ENCODE results near the gene DAGLB. TPM values are rescaled to one million over a fixed set of nuclear protein-coding genes. Genes with fewer than 3 reads are reported as not detected.

DAGLB gene
- polyA plus RNA-seq, 3 donors: 15.2 to 47.0 (median 16.4) TPM

DNA sequence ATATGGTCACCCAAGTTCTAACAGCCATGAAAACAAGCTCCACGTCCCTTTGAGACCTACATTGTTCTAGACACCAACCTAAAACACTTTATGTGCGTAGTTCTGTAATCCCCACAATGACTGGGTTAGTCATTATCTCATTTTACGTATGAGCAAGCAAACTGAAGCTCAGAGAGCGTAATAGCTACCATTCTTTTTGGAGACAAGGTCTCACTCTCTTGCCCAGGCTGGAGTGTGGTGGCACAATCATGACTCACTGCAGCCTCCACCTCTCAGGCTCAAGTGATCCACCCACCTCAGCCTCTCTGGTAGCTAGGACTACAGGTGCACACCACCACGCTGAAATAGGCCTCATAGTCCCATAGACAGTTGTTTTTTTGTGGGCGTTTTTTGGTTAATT is 10.5 kb downstream of the DAGLB start:
- Histone ChIP-seq H4K20me1 (ENCODE audit: insufficient read depth, low read length) (peaks cover 57% of the 10 kb centered on the region), H3K4me2 (replicated peaks; ENCODE audit: extremely low read depth, low read length, poor library complexity, severe bottlenecking) (no peak overlapping the region), H3K9ac (ENCODE audit: insufficient read depth, low read length, poor library complexity, severe bottlenecking) (no peak overlapping the region), H3K36me3 (replicated peaks in 1 of 2; ENCODE audit: control insufficient read depth in 1 of 2, insufficient read depth in 2 of 2, low read length in 2 of 2) (peaks cover 9 to 23% of the 10 kb centered on the region in 2 donors), H3K27ac (ENCODE audit: low read depth in 1 of 2, low read length in 2 of 2) (peak overlapping the region; percentile 50 to 52), H3K4me3 (replicated peaks in 1 of 3; ENCODE audit: low read depth in 2 of 3, low read length in 3 of 3) (no peak overlapping the region), H3K79me2 (ENCODE audit: insufficient read depth, low read length) (peaks cover 73% of the 10 kb centered on the region), H3K4me1 (ENCODE audit: control insufficient read depth in 1 of 2, insufficient read depth in 2 of 2, low read length in 2 of 2) (peaks cover 79 to 80% of the 10 kb centered on the region in 2 donors), H3K9me3 (replicated peaks in 1 of 2; ENCODE audit: control insufficient read depth in 1 of 2, insufficient read depth in 1 of 2, low read length in 2 of 2) (no peaks in the 10 kb centered on the region), H3K27me3 (ENCODE audit: control insufficient read depth in 2 of 2, insufficient read depth in 2 of 2, low read length in 2 of 2) (no peaks in the 10 kb centered on the region), H2AFZ (ENCODE audit: insufficient read depth, low read depth, low read length, poor library complexity, severe bottlenecking) (no peak overlapping the region)
- 44% methylated on average over 3 of the region's 6 CpGs for WGBS (ENCODE audit: insufficient coverage)
- intact Hi-C loops (cut with micrococcal nuclease): loop anchor here in 1 of 2 donors (5.0 kb wide), 1 partner anchor 45 kb away; no protein-coding TSS in a partner anchor
- peaks cover 0 to 2% (median 0%) of the 10 kb centered on the region in 3 donors for H3K27me3 Mint-ChIP-seq (ENCODE audit: low read depth in 3 of 3)
- H3K4me1 Mint-ChIP-seq: peaks cover 78% of the 10 kb centered on the region
- peak; percentile 52 to 72 (median 54) for DNase-seq
- no peak for TF ChIP-seq CTCF (IDR thresholded peaks at IDR 0.05)
- peaks cover 21 to 54% of the 10 kb centered on the region in 2 donors for H3K36me3 Mint-ChIP-seq
- peak overlapping the region; percentile 70 to 95 (median 80) for H3K27ac Mint-ChIP-seq
- H3K9me3 Mint-ChIP-seq: peaks cover 0 to 2% (median 0%) of the 10 kb centered on the region in 7 donors
- H3K4me3 Mint-ChIP-seq: no peak overlapping the region

GRCh38 chr7:6436385-6436685 is 11.4 kb downstream of the DAGLB start:
- Histone ChIP-seq H3K9me3 (replicated peaks in 1 of 2; ENCODE audit: control insufficient read depth in 1 of 2, insufficient read depth in 1 of 2, low read length in 2 of 2) (no peaks in the 10 kb centered on the region), H3K79me2 (ENCODE audit: insufficient read depth, low read length) (peaks cover 73% of the 10 kb centered on the region), H3K4me2 (replicated peaks; ENCODE audit: extremely low read depth, low read length, poor library complexity, severe bottlenecking) (peak overlapping the region; percentile 66), H3K4me3 (replicated peaks in 1 of 3; ENCODE audit: low read depth in 2 of 3, low read length in 3 of 3) (peak overlapping the region in 2 of 3 experiments; percentile 22 to 61), H2AFZ (ENCODE audit: insufficient read depth, low read depth, low read length, poor library complexity, severe bottlenecking) (peak overlapping the region; percentile 56), H3K9ac (ENCODE audit: insufficient read depth, low read length, poor library complexity, severe bottlenecking) (peak overlapping the region; percentile 65), H4K20me1 (ENCODE audit: insufficient read depth, low read length) (peaks cover 48% of the 10 kb centered on the region), H3K27ac (ENCODE audit: low read depth in 1 of 2, low read length in 2 of 2) (peak overlapping the region; percentile 92 to 97), H3K27me3 (ENCODE audit: control insufficient read depth in 2 of 2, insufficient read depth in 2 of 2, low read length in 2 of 2) (no peaks in the 10 kb centered on the region), H3K4me1 (ENCODE audit: control insufficient read depth in 1 of 2, insufficient read depth in 2 of 2, low read length in 2 of 2) (peaks cover 73 to 81% of the 10 kb centered on the region in 2 donors), H3K36me3 (replicated peaks in 1 of 2; ENCODE audit: control insufficient read depth in 1 of 2, insufficient read depth in 2 of 2, low read length in 2 of 2) (peaks cover 5 to 23% of the 10 kb centered on the region in 2 donors)
- intact Hi-C loops (cut with micrococcal nuclease): loop anchor here (1.0 to 5.0 kb wide), 2 partner anchors 8 to 44 kb away; no protein-coding TSS in a partner anchor
- Mint-ChIP-seq H3K27ac (peak overlapping the region; percentile 95 to 100 (median 100)), H3K4me1 (peaks cover 78% of the 10 kb centered on the region), H3K27me3 (ENCODE audit: low read depth in 3 of 3) (peaks cover 0 to 2% (median 0%) of the 10 kb centered on the region in 3 donors), H3K4me3 (peak overlapping the region; percentile 73 to 83), H3K9me3 (peaks cover 0 to 2% (median 0%) of the 10 kb centered on the region in 7 donors), H3K36me3 (peaks cover 19 to 55% of the 10 kb centered on the region in 2 donors)
- under 1% methylated on average over 9 of the region's 10 CpGs for WGBS (ENCODE audit: insufficient coverage)
- DNase-seq: peak; percentile 64 to 81 (median 69)
- no peak for TF ChIP-seq CTCF (IDR thresholded peaks at IDR 0.05)

All from CD14-positive monocyte (primary cell).